ENCODE measurements around the gene VRK2.

Gene VRK2

GRCh38 chr2:58046585-58047372, at the start of gene VRK2:
TSS of gene VRK2 (plus strand) at chr2:58046806. CDS start at chr2:58048832, 2,026 bp downstream.
- DNase-seq (ENCODE audit: low spot score) = peak; percentile 95
- peak; percentile 97 for FAIRE-seq

- DNase-seq (ENCODE audit: low spot score) (no peak), FAIRE-seq (no peak)
These were observed 40.2 kb upstream of the VRK2 start for GRCh38 chr2:58006256-58006951.

- FAIRE-seq = no peak
These were observed 39.7 kb upstream of the VRK2 start for GRCh38 chr2:58006952-58007284.

GRCh38 chr2:58010599-58010998, 36.0 kb upstream of the VRK2 start:
- no peak for FAIRE-seq
- DNase-seq (ENCODE audit: low spot score) = no peak

More at GRCh38 chr2:58006952-58007284, 39.7 kb upstream of the VRK2 start:
- DNase-seq (ENCODE audit: low spot score) = no peak

- no peak for DNase-seq (ENCODE audit: low spot score)
- no peak for FAIRE-seq
These were observed 27.4 kb upstream of the VRK2 start for GRCh38 chr2:58019229-58019628.

GRCh38 chr2:58025150-58025933, 21.3 kb upstream of the VRK2 start:
- FAIRE-seq = no peak
- no peak for DNase-seq (ENCODE audit: low spot score)

GRCh38 chr2:58027029-58027428, 19.6 kb upstream of the VRK2 start:
- FAIRE-seq = no peak
- DNase-seq (ENCODE audit: low spot score) = no peak

GRCh38 chr2:58030771-58031170, 15.8 kb upstream of the VRK2 start:
- FAIRE-seq = no peak
- peak; percentile 18 for DNase-seq (ENCODE audit: low spot score)

- DNase-seq (ENCODE audit: low spot score) = no peak
- no peak for FAIRE-seq
These were observed 14.4 kb upstream of the VRK2 start for GRCh38 chr2:58032016-58032763.

- no peak for FAIRE-seq
- DNase-seq (ENCODE audit: low spot score) = no peak
These were observed 13.9 kb upstream of the VRK2 start for GRCh38 chr2:58032764-58033080.

- no peak for FAIRE-seq
These were observed 13.1 kb upstream of the VRK2 start for GRCh38 chr2:58033530-58033929.

GRCh38 chr2:58035352-58035751, 11.3 kb upstream of the VRK2 start:
- DNase-seq (ENCODE audit: low spot score) (no peak), FAIRE-seq (no peak)

More at GRCh38 chr2:58033530-58033929, 13.1 kb upstream of the VRK2 start:
- no peak for DNase-seq (ENCODE audit: low spot score)

GRCh38 chr2:58039170-58039611, 7.4 kb upstream of the VRK2 start:
- FAIRE-seq (no peak), DNase-seq (ENCODE audit: low spot score) (no peak)

GRCh38 chr2:58042486-58042970, 4.1 kb upstream of the VRK2 start:
- FAIRE-seq (no peak), DNase-seq (ENCODE audit: low spot score) (peak; percentile 64)

GRCh38 chr2:58044145-58044544, 2.5 kb upstream of the VRK2 start:
- DNase-seq (ENCODE audit: low spot score) = no peak
- FAIRE-seq = no peak

GRCh38 chr2:58045580-58046334, 849 bp upstream of the VRK2 start:
- FAIRE-seq (no peak), DNase-seq (ENCODE audit: low spot score) (no peak)

- FAIRE-seq (no peak), DNase-seq (ENCODE audit: low spot score) (no peak)
These were observed 346 bp upstream of the VRK2 start for GRCh38 chr2:58046335-58046584.

- DNase-seq (ENCODE audit: low spot score) (no peak), FAIRE-seq (no peak)
These were observed 848 bp downstream of the VRK2 start for GRCh38 chr2:58047373-58047935.

- FAIRE-seq = no peak
- DNase-seq (ENCODE audit: low spot score) = no peak
These were observed 1.4 kb downstream of the VRK2 start for GRCh38 chr2:58047961-58048360.

- no peak for DNase-seq (ENCODE audit: low spot score)
- no peak for FAIRE-seq
These were observed 4.8 kb downstream of the VRK2 start for GRCh38 chr2:58051445-58051844.

- no peak for DNase-seq (ENCODE audit: low spot score)
- no peak for FAIRE-seq
These were observed 6.4 kb downstream of the VRK2 start for GRCh38 chr2:58052978-58053377.
